Measurements from ENCODE around the gene HACD3. TPM values are rescaled to one million over a fixed set of nuclear protein-coding genes. Genes with fewer than 3 reads are reported as not detected.

Gene HACD3
- total and polyA plus RNA-seq, 2 of the 13 experiments (the other 11 are each of a cell fraction or from before 2014, with no cell fraction given) = 73.6 to 161 TPM

DNA sequence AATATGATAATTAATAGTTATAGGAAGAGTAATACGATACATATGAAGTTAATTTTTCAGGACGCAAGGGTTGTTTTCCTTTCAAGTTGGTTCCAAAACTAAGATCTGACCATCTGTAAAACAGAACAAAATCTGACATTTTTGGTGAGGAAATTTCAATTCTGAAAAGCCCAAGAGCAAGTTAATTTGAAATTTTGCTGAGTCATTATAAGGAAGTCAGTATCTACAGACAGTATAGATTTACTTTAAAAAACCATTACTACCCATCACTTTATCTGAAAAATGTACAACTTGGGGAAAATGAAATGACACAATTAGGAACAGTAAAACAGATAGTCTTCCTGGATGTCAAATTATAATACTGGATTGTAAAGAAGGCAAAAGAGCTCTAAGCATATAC is 68.2 kb downstream of the HACD3 start:
- in situ Hi-C loops (cut with HindIII; ENCODE audit: extremely low pct_ligation_motif_present, low pct_unique_long_range_greater_than_20kb) = no loop called here
- Histone ChIP-seq H2AFZ (ENCODE audit: low read length) (no peak overlapping the region), H3K4me2 (ENCODE audit: low read depth, low read length) (no peak overlapping the region), H3K27ac (ENCODE audit: extremely low read length, insufficient read depth, low read length) (peak overlapping the region; percentile 4), H3K4me1 (ENCODE audit: insufficient read depth, low read length) (peaks cover 7% of the 10 kb centered on the region), H3K27me3 (ENCODE audit: control insufficient read depth in 1 of 2, insufficient read depth in 2 of 2, low read length in 2 of 2) (no peaks in the 10 kb centered on the region), H3K4me3 (replicated peaks in 1 of 3; ENCODE audit: insufficient read depth in 1 of 3, low read depth in 2 of 3, low read length in 3 of 3) (no peak overlapping the region), H3K36me3 (replicated peaks in 1 of 2; ENCODE audit: control insufficient read depth in 1 of 2, insufficient read depth in 2 of 2, low read length in 2 of 2) (peaks cover 17 to 77% of the 10 kb centered on the region in 2 experiments), H3K9ac (ENCODE audit: insufficient read depth, low read depth, low read length) (no peak overlapping the region), H3K79me2 (ENCODE audit: insufficient read depth, low read length) (no peaks in the 10 kb centered on the region), H4K20me1 (ENCODE audit: insufficient read depth, low read length) (no peaks in the 10 kb centered on the region), H3K9me3 (ENCODE audit: low read length) (no peaks in the 10 kb centered on the region)
- ChIA-PET CTCF (ENCODE audit: low intra/inter-chr PET ratio, low total read pairs) (no interaction called here), POLR2A (interaction anchor here (1.5 kb wide), 1 partner anchor 12 kb away, joined by 4 read pairs; the partner anchor contains the start of gene INTS14)
- ATAC-seq (no peak), DNase-seq (ENCODE audit: low spot score) (no peak), FAIRE-seq (no peak)
- intact Hi-C loops (cut with micrococcal nuclease; ENCODE audit: unreplicated experiment) = no loop called here
- BruUV-seq (replicated peaks) = TSS peak; percentile 45
- 98% methylated on average over 2 of the region's 2 CpGs for WGBS (ENCODE audit: low lambda C conversion rate)
- TF ChIP-seq NFE2L2 (IDR thresholded peaks at IDR 0.05; ENCODE audit: low read length) (peak; percentile 94), ZNF607 (CRISPR knock-in tag; IDR thresholded peaks at IDR 0.05; ENCODE audit: borderline replicate concordance) (no peak), ZNF232 (CRISPR knock-in tag; IDR thresholded peaks at IDR 0.05; ENCODE audit: borderline replicate concordance) (no peak), ELF3 (CRISPR knock-in tag; IDR thresholded peaks at IDR 0.05) (no peak), ZKSCAN8 (CRISPR knock-in tag; IDR thresholded peaks at IDR 0.05; ENCODE audit: borderline replicate concordance) (no peak), ZNF550 (CRISPR knock-in tag; IDR thresholded peaks at IDR 0.05; ENCODE audit: borderline replicate concordance) (no peak), MBD4 (IDR thresholded peaks at IDR 0.05; ENCODE audit: borderline replicate concordance, low read length) (no peak), MAFF (IDR thresholded peaks at IDR 0.05; ENCODE audit: low read depth, low read length) (peak; percentile 75), ZNF547 (CRISPR knock-in tag; IDR thresholded peaks at IDR 0.05) (no peak), ZNF564 (CRISPR knock-in tag; IDR thresholded peaks at IDR 0.05) (no peak), SP140L (CRISPR knock-in tag; IDR thresholded peaks at IDR 0.05; ENCODE audit: borderline replicate concordance) (no peak), MAFK (conservative IDR thresholded peaks at IDR 0.05 in 1 of 2, IDR thresholded peaks at IDR 0.05 in 1 of 2; ENCODE audit: low read length in 2 of 2) (peak; percentile 83 to 91), KLF11 (CRISPR knock-in tag; IDR thresholded peaks at IDR 0.05) (no peak), ZC3H13 (CRISPR knock-in tag; IDR thresholded peaks at IDR 0.05) (no peak), SOX6 (IDR thresholded peaks at IDR 0.05) (no peak), SOX6 (CRISPR knock-in tag; IDR thresholded peaks at IDR 0.05) (no peak), ZNF549 (CRISPR knock-in tag; IDR thresholded peaks at IDR 0.05) (no peak)
- TF ChIP-seq, protein P1, sequence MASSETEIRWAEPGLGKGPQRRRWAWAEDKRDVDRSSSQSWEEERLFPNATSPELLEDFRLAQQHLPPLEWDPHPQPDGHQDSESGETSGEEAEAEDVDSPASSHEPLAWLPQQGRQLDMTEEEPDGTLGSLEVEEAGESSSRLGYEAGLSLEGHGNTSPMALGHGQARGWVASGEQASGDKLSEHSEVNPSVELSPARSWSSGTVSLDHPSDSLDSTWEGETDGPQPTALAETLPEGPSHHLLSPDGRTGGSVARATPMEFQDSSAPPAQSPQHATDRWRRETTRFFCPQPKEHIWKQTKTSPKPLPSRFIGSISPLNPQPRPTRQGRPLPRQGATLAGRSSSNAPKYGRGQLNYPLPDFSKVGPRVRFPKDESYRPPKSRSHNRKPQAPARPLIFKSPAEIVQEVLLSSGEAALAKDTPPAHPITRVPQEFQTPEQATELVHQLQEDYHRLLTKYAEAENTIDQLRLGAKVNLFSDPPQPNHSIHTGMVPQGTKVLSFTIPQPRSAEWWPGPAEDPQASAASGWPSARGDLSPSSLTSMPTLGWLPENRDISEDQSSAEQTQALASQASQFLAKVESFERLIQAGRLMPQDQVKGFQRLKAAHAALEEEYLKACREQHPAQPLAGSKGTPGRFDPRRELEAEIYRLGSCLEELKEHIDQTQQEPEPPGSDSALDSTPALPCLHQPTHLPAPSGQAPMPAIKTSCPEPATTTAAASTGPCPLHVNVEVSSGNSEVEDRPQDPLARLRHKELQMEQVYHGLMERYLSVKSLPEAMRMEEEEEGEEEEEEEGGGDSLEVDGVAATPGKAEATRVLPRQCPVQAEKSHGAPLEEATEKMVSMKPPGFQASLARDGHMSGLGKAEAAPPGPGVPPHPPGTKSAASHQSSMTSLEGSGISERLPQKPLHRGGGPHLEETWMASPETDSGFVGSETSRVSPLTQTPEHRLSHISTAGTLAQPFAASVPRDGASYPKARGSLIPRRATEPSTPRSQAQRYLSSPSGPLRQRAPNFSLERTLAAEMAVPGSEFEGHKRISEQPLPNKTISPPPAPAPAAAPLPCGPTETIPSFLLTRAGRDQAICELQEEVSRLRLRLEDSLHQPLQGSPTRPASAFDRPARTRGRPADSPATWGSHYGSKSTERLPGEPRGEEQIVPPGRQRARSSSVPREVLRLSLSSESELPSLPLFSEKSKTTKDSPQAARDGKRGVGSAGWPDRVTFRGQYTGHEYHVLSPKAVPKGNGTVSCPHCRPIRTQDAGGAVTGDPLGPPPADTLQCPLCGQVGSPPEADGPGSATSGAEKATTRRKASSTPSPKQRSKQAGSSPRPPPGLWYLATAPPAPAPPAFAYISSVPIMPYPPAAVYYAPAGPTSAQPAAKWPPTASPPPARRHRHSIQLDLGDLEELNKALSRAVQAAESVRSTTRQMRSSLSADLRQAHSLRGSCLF (CRISPR knock-in tag; IDR thresholded peaks at IDR 0.05; ENCODE audit: borderline replicate concordance) = no peak
- TF ChIP-seq, protein P2, sequence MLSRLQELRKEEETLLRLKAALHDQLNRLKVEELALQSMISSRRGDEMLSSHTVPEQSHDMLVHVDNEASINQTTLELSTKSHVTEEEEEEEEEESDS (CRISPR knock-in tag; IDR thresholded peaks at IDR 0.05; ENCODE audit: borderline replicate concordance) = no peak
- TF ChIP-seq, protein P3, sequence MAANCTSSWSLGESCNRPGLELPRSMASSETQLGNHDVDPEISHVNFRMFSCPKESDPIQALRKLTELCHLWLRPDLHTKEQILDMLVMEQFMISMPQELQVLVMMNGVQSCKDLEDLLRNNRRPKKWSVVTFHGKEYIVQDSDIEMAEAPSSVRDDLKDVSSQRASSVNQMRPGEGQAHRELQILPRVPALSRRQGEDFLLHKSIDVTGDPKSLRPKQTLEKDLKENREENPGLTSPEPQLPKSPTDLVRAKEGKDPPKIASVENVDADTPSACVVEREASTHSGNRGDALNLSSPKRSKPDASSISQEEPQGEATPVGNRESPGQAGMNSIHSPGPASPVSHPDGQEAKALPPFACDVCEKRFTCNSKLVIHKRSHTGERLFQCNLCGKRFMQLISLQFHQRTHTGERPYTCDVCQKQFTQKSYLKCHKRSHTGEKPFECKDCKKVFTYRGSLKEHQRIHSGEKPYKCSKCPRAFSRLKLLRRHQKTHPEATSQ (CRISPR knock-in tag; IDR thresholded peaks at IDR 0.05; ENCODE audit: borderline replicate concordance) = no peak

Measured in HepG2 (cell line).